ENCODE data around the gene XKRX.

XKRX gene

GRCh38 chrX:100928660-100929613, at the start of gene XKRX:
Gene XKRX, minus strand, starts transcription at chrX:100928917. Its CDS starts 613 bp downstream, at chrX:100928304.
- DNase-seq: peak; percentile 32

GRCh38 chrX:100976211-100976610, 47.5 kb upstream of the XKRX start:
- no peak for DNase-seq

- DNase-seq: no peak
Observed at GRCh38 chrX:100975212-100975611, 46.5 kb upstream of the XKRX start.

- no peak for DNase-seq
Observed at GRCh38 chrX:100973411-100973810, 44.7 kb upstream of the XKRX start.

- no peak for DNase-seq
Observed at GRCh38 chrX:100969936-100970335, 41.2 kb upstream of the XKRX start.

GRCh38 chrX:100969408-100969807, 40.7 kb upstream of the XKRX start, which contains the start of gene ARL13A:
Gene ARL13A, plus strand, starts transcription at chrX:100969708. Its CDS starts 3,982 bp downstream, at chrX:100973690.
- no peak for DNase-seq

GRCh38 chrX:100964362-100964761, 35.6 kb upstream of the XKRX start:
- no peak for DNase-seq

- DNase-seq: no peak
Observed at GRCh38 chrX:100962811-100963210, 34.1 kb upstream of the XKRX start.

GRCh38 chrX:100948557-100948956, 19.8 kb upstream of the XKRX start:
- DNase-seq: no peak

GRCh38 chrX:100946299-100946927, 17.7 kb upstream of the XKRX start:
- no peak for DNase-seq

- no peak for DNase-seq
Observed at GRCh38 chrX:100944601-100945000, 15.9 kb upstream of the XKRX start.

- DNase-seq: no peak
Observed at GRCh38 chrX:100939333-100939732, 10.6 kb upstream of the XKRX start.

GRCh38 chrX:100935767-100936166, 7.0 kb upstream of the XKRX start:
- DNase-seq: no peak

GRCh38 chrX:100931925-100932285, 3.2 kb upstream of the XKRX start:
- no peak for DNase-seq

- no peak for DNase-seq
Observed at GRCh38 chrX:100931218-100931924, 2.7 kb upstream of the XKRX start.

- DNase-seq: no peak
Observed at GRCh38 chrX:100926453-100926852, 2.3 kb downstream of the XKRX start.

- no peak for DNase-seq
Observed at GRCh38 chrX:100924375-100924774, 4.3 kb downstream of the XKRX start.

- no peak for DNase-seq
Observed at GRCh38 chrX:100915562-100915961, 13.2 kb downstream of the XKRX start.

- no peak for DNase-seq
Observed at GRCh38 chrX:100913111-100913510, 15.6 kb downstream of the XKRX start.

GRCh38 chrX:100911731-100912130, 17.0 kb downstream of the XKRX start:
- no peak for DNase-seq

GRCh38 chrX:100905620-100906019, 23.1 kb downstream of the XKRX start:
- no peak for DNase-seq

GRCh38 chrX:100904433-100904832, 24.3 kb downstream of the XKRX start:
- no peak for DNase-seq

- DNase-seq: no peak
Observed at GRCh38 chrX:100895365-100896075, 33.2 kb downstream of the XKRX start.
